Osteoblast (primary cell): ENCODE results near the gene RTCB. TPM values are rescaled to one million over a fixed set of nuclear protein-coding genes. Genes with fewer than 3 reads are reported as not detected.

Experiments
- DNase-seq: peaks from one replicate; pipeline ENCODE4 v3.0.0; 2011; ENCODE audit warnings: low spot score, mixed read lengths; ENCODE audit not compliant: insufficient read length; ENCODE audit errors: missing footprints
- H2AFZ ChIP-seq: 2 replicates; pipeline ENCODE4 v1.6.0; 2011; ENCODE audit warnings: mild to moderate bottlenecking, low read length
- H3K27ac ChIP-seq: 2 replicates; pipeline ENCODE4 v1.5.1; 2011; ENCODE audit warnings: mild to moderate bottlenecking, low read depth, low read length, moderate library complexity
- H3K27me3 ChIP-seq: 2 replicates; pipeline ENCODE4 v1.6.0; 2012; ENCODE audit warnings: mild to moderate bottlenecking, control low read depth, inconsistent platforms, low read length, moderate library complexity; ENCODE audit not compliant: insufficient read depth
- H3K36me3 ChIP-seq: 2 replicates; pipeline ENCODE4 v1.5.1; 2011; ENCODE audit warnings: mild to moderate bottlenecking, low read length, control low read depth, moderate library complexity; ENCODE audit not compliant: insufficient read depth
- H3K4me1 ChIP-seq: 2 replicates; pipeline ENCODE4 v1.5.1; 2011; ENCODE audit warnings: mild to moderate bottlenecking, low read length, control low read depth, moderate library complexity; ENCODE audit not compliant: insufficient read depth
- H3K4me2 ChIP-seq: 2 replicates; pipeline ENCODE4 v1.6.0; 2011; ENCODE audit warnings: mild to moderate bottlenecking, low read length; ENCODE audit not compliant: insufficient read depth
- H3K4me3 ChIP-seq: fragments of 200-600 bp; sonication (generic); 3 replicates; pipeline ENCODE4 v1.5.1; 2012; ENCODE audit warnings: mild to moderate bottlenecking, low read length, inconsistent platforms; ENCODE audit not compliant: insufficient read depth
- H3K79me2 ChIP-seq: 2 replicates; pipeline ENCODE4 v1.6.0; 2012; ENCODE audit warnings: mild to moderate bottlenecking, low read length, control low read depth, inconsistent platforms; ENCODE audit not compliant: insufficient read depth
- H3K9me3 ChIP-seq: 2 replicates; pipeline ENCODE4 v1.5.1; 2011; ENCODE audit warnings: low read depth, low read length, control low read depth
- H4K20me1 ChIP-seq: 2 replicates; pipeline ENCODE4 v1.6.0; 2012; ENCODE audit warnings: mild to moderate bottlenecking, low read length, control low read depth; ENCODE audit not compliant: insufficient read depth
- total RNA-seq: library from RNA; depleted of rRNA; stranded (reverse); fragments of >200 nt; gene quantifications from 2 replicates; pipeline ENCODE4 v1.2.3, GENCODE V29; 2012
- TF ChIP-seq, protein P1 (sequence below): IDR thresholded peaks from 2 replicates; pipeline ENCODE4 v1.5.1; 2011; ENCODE audit warnings: mild to moderate bottlenecking, low read depth, low read length, moderate library complexity; ENCODE audit errors: extremely low read depth

Gene RTCB
- total RNA-seq, 1 donor: 107 TPM

GRCh38 chr22:32422062-32422461 is 10.0 kb upstream of the RTCB start:
- TF ChIP-seq, protein P1, sequence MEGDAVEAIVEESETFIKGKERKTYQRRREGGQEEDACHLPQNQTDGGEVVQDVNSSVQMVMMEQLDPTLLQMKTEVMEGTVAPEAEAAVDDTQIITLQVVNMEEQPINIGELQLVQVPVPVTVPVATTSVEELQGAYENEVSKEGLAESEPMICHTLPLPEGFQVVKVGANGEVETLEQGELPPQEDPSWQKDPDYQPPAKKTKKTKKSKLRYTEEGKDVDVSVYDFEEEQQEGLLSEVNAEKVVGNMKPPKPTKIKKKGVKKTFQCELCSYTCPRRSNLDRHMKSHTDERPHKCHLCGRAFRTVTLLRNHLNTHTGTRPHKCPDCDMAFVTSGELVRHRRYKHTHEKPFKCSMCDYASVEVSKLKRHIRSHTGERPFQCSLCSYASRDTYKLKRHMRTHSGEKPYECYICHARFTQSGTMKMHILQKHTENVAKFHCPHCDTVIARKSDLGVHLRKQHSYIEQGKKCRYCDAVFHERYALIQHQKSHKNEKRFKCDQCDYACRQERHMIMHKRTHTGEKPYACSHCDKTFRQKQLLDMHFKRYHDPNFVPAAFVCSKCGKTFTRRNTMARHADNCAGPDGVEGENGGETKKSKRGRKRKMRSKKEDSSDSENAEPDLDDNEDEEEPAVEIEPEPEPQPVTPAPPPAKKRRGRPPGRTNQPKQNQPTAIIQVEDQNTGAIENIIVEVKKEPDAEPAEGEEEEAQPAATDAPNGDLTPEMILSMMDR: no peak
- no peaks in the 10 kb centered on the region for H3K79me2 ChIP-seq
- no peaks in the 10 kb centered on the region for H3K9me3 ChIP-seq
- H3K27ac ChIP-seq: no peak overlapping the region
- DNase-seq: no peak
- H3K4me1 ChIP-seq: no peaks in the 10 kb centered on the region
- H3K4me3 ChIP-seq: no peak overlapping the region
- no peak overlapping the region for H3K4me2 ChIP-seq
- H3K36me3 ChIP-seq: no peaks in the 10 kb centered on the region
- no peaks in the 10 kb centered on the region for H4K20me1 ChIP-seq
- H2AFZ ChIP-seq: no peak overlapping the region
- peaks cover 20% of the 10 kb centered on the region for H3K27me3 ChIP-seq

- Histone ChIP-seq H3K9me3 (no peaks in the 10 kb centered on the region), H2AFZ (no peak overlapping the region), H3K27me3 (peaks cover 20% of the 10 kb centered on the region), H4K20me1 (no peaks in the 10 kb centered on the region), H3K4me2 (no peak overlapping the region), H3K27ac (no peak overlapping the region), H3K4me3 (no peak overlapping the region), H3K79me2 (no peaks in the 10 kb centered on the region), H3K4me1 (no peaks in the 10 kb centered on the region), H3K36me3 (no peaks in the 10 kb centered on the region)
- TF ChIP-seq, protein P1: no peak
- no peak for DNase-seq
Measured at GRCh38 chr22:32421484-32421883, 9.4 kb upstream of the RTCB start.

GRCh38 chr22:32417906-32418305 is 5.9 kb upstream of the RTCB start:
- Histone ChIP-seq H3K9me3 (no peaks in the 10 kb centered on the region), H3K4me3 (no peak overlapping the region), H3K27me3 (peaks cover 19% of the 10 kb centered on the region), H3K4me2 (no peak overlapping the region), H2AFZ (no peak overlapping the region), H3K79me2 (no peaks in the 10 kb centered on the region), H4K20me1 (no peaks in the 10 kb centered on the region), H3K27ac (no peak overlapping the region), H3K4me1 (no peaks in the 10 kb centered on the region), H3K36me3 (no peaks in the 10 kb centered on the region)
- TF ChIP-seq, protein P1: no peak
- DNase-seq: no peak

DNA sequence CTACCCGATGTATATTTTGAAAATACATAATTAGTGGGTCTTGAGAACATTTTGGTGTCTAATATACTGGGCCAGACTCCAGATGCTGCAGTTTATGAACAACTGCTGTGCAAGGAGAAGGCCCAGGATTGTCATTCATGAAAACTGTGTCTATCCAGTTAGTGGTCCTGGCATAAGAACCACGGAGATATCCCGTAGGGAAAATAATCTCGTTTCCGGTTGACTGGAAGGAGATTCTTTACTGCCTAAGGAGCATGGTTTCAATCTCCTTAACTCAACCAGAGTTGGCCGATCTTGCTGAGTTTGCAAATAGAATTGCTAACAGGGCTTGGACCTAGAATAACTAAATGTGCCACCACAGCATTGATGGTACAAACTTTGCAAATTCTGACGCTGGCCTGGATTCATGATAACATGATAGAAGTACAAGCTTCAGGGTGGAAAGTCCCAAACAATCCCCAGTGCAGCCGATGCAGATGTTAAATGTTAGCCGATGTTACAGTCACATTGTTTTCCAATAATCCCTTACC is 4.6 kb upstream of the RTCB start:
- Histone ChIP-seq H3K4me3 (no peak overlapping the region), H3K36me3 (no peaks in the 10 kb centered on the region), H4K20me1 (no peaks in the 10 kb centered on the region), H3K79me2 (peaks cover 4% of the 10 kb centered on the region), H2AFZ (no peak overlapping the region), H3K4me1 (peaks cover 5% of the 10 kb centered on the region), H3K9me3 (no peaks in the 10 kb centered on the region), H3K27ac (no peak overlapping the region), H3K4me2 (no peak overlapping the region), H3K27me3 (peaks cover 15% of the 10 kb centered on the region)
- TF ChIP-seq, protein P1: no peak
- no peak for DNase-seq
